GM23338 (cell line): ENCODE measurements around the gene NLRC5. TPM values are rescaled to one million over a fixed set of nuclear protein-coding genes. Genes with fewer than 3 reads are reported as not detected.
A peak's percentile ranks its signal among the peaks of the same experiment; 100 is the strongest.

ENCODE experiments used
- ATAC-seq: fragments of 200-7000 bp; cut with Tn5 transposase; 3 replicates; pipeline ENCODE4 v1.9.1; 2020
- DNase-seq: peaks from one replicate; pipeline ENCODE4 v3.0.0-alpha.2; 2015; ENCODE audit warnings: low spot score
- H2AFZ ChIP-seq: fragments of 200-600 bp; sonication (generic); 2 replicates; pipeline ENCODE4 v1.8.0; 2016; ENCODE audit warnings: antibody characterized with exemption, mild to moderate bottlenecking, moderate library complexity
- H3F3A ChIP-seq: fragments of 200-600 bp; sonication (generic); replicated peaks from 2 replicates; pipeline ENCODE4 v1.8.0; 2017; ENCODE audit warnings: antibody characterized with exemption, mixed run types, low read depth
- H3K27ac ChIP-seq: fragments of 200-600 bp; sonication (generic); 2 replicates; pipeline ENCODE4 v1.6.1; 2016; ENCODE audit warnings: low read depth
- H3K27me3 ChIP-seq: fragments of 200-600 bp; sonication (generic); 2 replicates; pipeline ENCODE4 v1.8.0; 2016; ENCODE audit warnings: mild to moderate bottlenecking, mixed run types, moderate library complexity; ENCODE audit not compliant: insufficient read depth
- H3K36me3 ChIP-seq: fragments of 200-600 bp; sonication (generic); 2 replicates; pipeline ENCODE4 v1.8.0; 2016; ENCODE audit warnings: mild to moderate bottlenecking; ENCODE audit not compliant: insufficient read depth
- H3K4me1 ChIP-seq: fragments of 200-600 bp; sonication (generic); 2 replicates; pipeline ENCODE4 v1.8.0; 2016; ENCODE audit warnings: mild to moderate bottlenecking, moderate library complexity; ENCODE audit not compliant: insufficient read depth
- H3K4me2 ChIP-seq: fragments of 200-600 bp; sonication (generic); 2 replicates; pipeline ENCODE4 v1.7.1; 2017; ENCODE audit warnings: mixed run types
- H3K4me3 ChIP-seq: fragments of 200-600 bp; sonication (generic); 2 replicates; pipeline ENCODE4 v1.6.1; 2016; ENCODE audit warnings: mixed run types
- H3K79me2 ChIP-seq: fragments of 200-600 bp; sonication (generic); replicated peaks from 2 replicates; pipeline ENCODE4 v1.8.0; 2017; ENCODE audit warnings: mild to moderate bottlenecking; ENCODE audit not compliant: insufficient read depth
- H3K9me2 ChIP-seq: fragments of 200-600 bp; sonication (generic); 2 replicates; pipeline ENCODE4 v1.8.0; 2017; ENCODE audit not compliant: insufficient read depth
- H4K20me1 ChIP-seq: fragments of 200-600 bp; sonication (generic); replicated peaks from 2 replicates; pipeline ENCODE4 v1.8.0; 2017; ENCODE audit warnings: mild to moderate bottlenecking; ENCODE audit not compliant: insufficient read depth
- H3K27ac Mint-ChIP-seq: 2 replicates; pipeline ENCODE4 v1.8.0; 2020; ENCODE audit warnings: inconsistent platforms, mild to moderate bottlenecking, moderate library complexity, mixed read lengths
- H3K27me3 Mint-ChIP-seq: 3 replicates; pipeline ENCODE4 v1.8.0; 2022; ENCODE audit warnings: low read depth, mild to moderate bottlenecking, moderate library complexity, mixed read lengths, inconsistent platforms; ENCODE audit not compliant: insufficient read depth, poor library complexity
- H3K36me3 Mint-ChIP-seq: 3 replicates; pipeline ENCODE4 v1.8.0; 2021; ENCODE audit warnings: low read depth, mild to moderate bottlenecking, inconsistent platforms, moderate library complexity, mixed read lengths
- H3K4me1 Mint-ChIP-seq: 3 replicates; pipeline ENCODE4 v1.8.0; 2020; ENCODE audit warnings: mild to moderate bottlenecking, inconsistent platforms, mixed read lengths
- H3K4me3 Mint-ChIP-seq: 3 replicates; pipeline ENCODE4 v1.8.0; 2021; ENCODE audit warnings: moderate library complexity, mild to moderate bottlenecking, inconsistent platforms, mixed read lengths
- H3K9me3 Mint-ChIP-seq: 3 replicates; pipeline ENCODE4 v1.8.0; 2020; ENCODE audit warnings: moderate library complexity, mild to moderate bottlenecking, inconsistent platforms, mixed read lengths
- CREB1 ChIP-seq: fragments of 250-450 bp; sonication (Bioruptor Pico); IDR thresholded peaks from 2 replicates; pipeline ENCODE4 v1.5.0; 2020; ENCODE audit warnings: low read depth, mild to moderate bottlenecking, moderate library complexity
- EZH2 ChIP-seq: fragments of 200-600 bp; sonication (generic); IDR thresholded peaks from one replicate; pipeline ENCODE4 v1.8.0; 2017; ENCODE audit warnings: antibody characterized with exemption, mild to moderate bottlenecking, low read depth; ENCODE audit not compliant: unreplicated experiment
- EZH2phosphoT487 ChIP-seq: fragments of 200-600 bp; sonication (generic); IDR thresholded peaks from one replicate; pipeline ENCODE4 v1.8.1; 2018; ENCODE audit warnings: antibody characterized with exemption; ENCODE audit not compliant: unreplicated experiment
- NANOG ChIP-seq: IDR thresholded peaks from 2 replicates; pipeline ENCODE4 v1.6.1; 2016; ENCODE audit warnings: antibody characterized with exemption, borderline replicate concordance
- POLR2AphosphoS5 ChIP-seq: IDR thresholded peaks from 2 replicates; pipeline ENCODE4 v1.6.1; 2016; ENCODE audit warnings: antibody characterized with exemption, low read depth
- STAT1 ChIP-seq: IDR thresholded peaks from one replicate; pipeline ENCODE4 v1.6.1; 2016; ENCODE audit warnings: antibody characterized with exemption; ENCODE audit not compliant: unreplicated experiment
- ZNF114 ChIP-seq: fragments of 250-450 bp; sonication (Bioruptor Pico); IDR thresholded peaks from 2 replicates; pipeline ENCODE4 v1.5.0; 2020; ENCODE audit warnings: mild to moderate bottlenecking, moderate library complexity
- ZNF462 ChIP-seq: fragments of 250-450 bp; sonication (Bioruptor Pico); IDR thresholded peaks from 2 replicates; pipeline ENCODE4 v1.5.0; 2020; ENCODE audit warnings: mild to moderate bottlenecking, moderate library complexity
- polyA plus RNA-seq: library from polyadenylated mRNA; unstranded; fragments of >200 nt; fragmentation: Nextera tagmentation; extraction: Ambion mirVana; gene quantifications from 2 replicates; pipeline ENCODE4 v1.2.1, GENCODE V29; 2016
- total RNA-seq: library from RNA; depleted of rRNA; stranded (reverse); fragments of >200 nt; shearing (Covaris generic); gene quantifications from 2 replicates; pipeline ENCODE4 v1.2.3, GENCODE V29; 2014

NLRC5 gene
- total and polyA plus RNA-seq, 2 experiments from 2014 or later: 2.3 to 3.9 TPM

- ATAC-seq (no peak), DNase-seq (no peak)
- Mint-ChIP-seq H3K9me3 (no peaks in the 10 kb centered on the region; the same call in 2 of the 3 replicates), H3K36me3 (no peaks in the 10 kb centered on the region), H3K4me3 (no peak overlapping the region), H3K27ac (no peak overlapping the region), H3K4me1 (peaks cover 4% of the 10 kb centered on the region; the same call in 2 of the 3 replicates), H3K27me3 (peaks cover 10% of the 10 kb centered on the region)
- Histone ChIP-seq H2AFZ (peak overlapping the region; percentile 32; the same call in 1 of the 2 replicates), H4K20me1 (no peaks in the 10 kb centered on the region), H3F3A (no peaks in the 10 kb centered on the region), H3K4me3 (no peak overlapping the region), H3K27ac (no peak overlapping the region), H3K36me3 (no peaks in the 10 kb centered on the region), H3K4me1 (no peaks in the 10 kb centered on the region; the same call in 1 of the 2 replicates), H3K9me2 (no peaks in the 10 kb centered on the region), H3K79me2 (no peaks in the 10 kb centered on the region), H3K27me3 (no peaks in the 10 kb centered on the region), H3K4me2 (no peak overlapping the region)
- TF ChIP-seq NANOG (no peak), STAT1 (no peak), ZNF114 (CRISPR knock-in tag) (no peak), ZNF462 (CRISPR knock-in tag) (no peak), CREB1 (no peak), EZH2 (no peak), POLR2AphosphoS5 (no peak), EZH2phosphoT487 (no peak)
Observed at GRCh38 chr16:56965149-56966092, 23.9 kb upstream of the NLRC5 start.
